ENCODE data around the gene LHPP. TPM values are rescaled to one million over a fixed set of nuclear protein-coding genes. Genes with fewer than 3 reads are reported as not detected.

LHPP gene
- total RNA-seq, 4 donors from 2014 or later: 20.3 to 116 (median 22.4) TPM

GRCh38 chr10:124594240-124594639 lies 132.6 kb downstream of the LHPP start:
- Histone ChIP-seq H3K4me3 (no peak overlapping the region), H3K9me3 (no peaks in the 10 kb centered on the region), H3K36me3 (no peaks in the 10 kb centered on the region), H3K27me3 (no peaks in the 10 kb centered on the region), H3K27ac (no peak overlapping the region), H3K4me1 (peaks cover 2 to 6% (median 4%) of the 10 kb centered on the region in 4 donors)
- TF ChIP-seq POLR2A (IDR thresholded peaks at IDR 0.05): no peak
- TF ChIP-seq POLR2AphosphoS5 (IDR thresholded peaks at IDR 0.05): no peak
- 93% methylated on average over 6 of the region's 6 CpGs for WGBS, 2 donors (ENCODE audit: low coverage in 1 of 2)
- intact Hi-C loops (cut with DNase I; ENCODE audit: low total_unique reads): loop anchor here (10.0 kb wide), 1 partner anchor 1481 kb away; no protein-coding TSS in a partner anchor
- no peak for DNase-seq
- in situ Hi-C loops (cut with MboI; ENCODE audit: low pct_ligation_motif_present in 1 of 4, low pct_unique_long_range_greater_than_20kb in 1 of 4, low sequenced_read_pairs in 3 of 4): no loop called here

- H3K36me3 ChIP-seq: no peaks in the 10 kb centered on the region
- H3K27ac ChIP-seq: no peak overlapping the region
- H3K4me3 ChIP-seq: no peak overlapping the region
- intact Hi-C loops (cut with DNase I; ENCODE audit: low total_unique reads) (loop anchor here (10.0 kb wide), 1 partner anchor 1479 kb away; no protein-coding TSS in a partner anchor), in situ Hi-C loops (cut with MboI; ENCODE audit: low pct_ligation_motif_present in 1 of 4, low pct_unique_long_range_greater_than_20kb in 1 of 4, low sequenced_read_pairs in 3 of 4) (no loop called here)
- no peaks in the 10 kb centered on the region for H3K9me3 ChIP-seq
- H3K27me3 ChIP-seq: no peaks in the 10 kb centered on the region
- 87 to 100% methylated on average over 1 to 9 of the region's 9 CpGs for WGBS, 2 donors (ENCODE audit: low coverage in 1 of 2)
- H3K4me1 ChIP-seq: peaks cover 0 to 2% (median 0%) of the 10 kb centered on the region in 4 donors
- peak; percentile 2 for DNase-seq
- no peak for TF ChIP-seq POLR2A (IDR thresholded peaks at IDR 0.05)
- TF ChIP-seq CTCF (IDR thresholded peaks at IDR 0.05): no peak
- no peak for TF ChIP-seq POLR2AphosphoS5 (IDR thresholded peaks at IDR 0.05)
- no peak for TF ChIP-seq EP300 (IDR thresholded peaks at IDR 0.05; ENCODE audit: low read depth)
These were observed 133.7 kb downstream of the LHPP start for GRCh38 chr10:124595143-124595883.

GRCh38 chr10:124596116-124596785 lies 134.6 kb downstream of the LHPP start:
- WGBS, 2 donors (ENCODE audit: low coverage in 1 of 2): 85% methylated on average over 18 of the region's 18 CpGs; no CpG with 5 or more reads in 1 of the 2 donors
- in situ Hi-C loops (cut with MboI; ENCODE audit: low pct_ligation_motif_present in 1 of 4, low pct_unique_long_range_greater_than_20kb in 1 of 4, low sequenced_read_pairs in 3 of 4): no loop called here

More at GRCh38 chr10:124596116-124596785, 134.6 kb downstream of the LHPP start:
- Histone ChIP-seq H3K4me1 (peaks cover 0 to 2% (median 0%) of the 10 kb centered on the region in 4 donors), H3K4me3 (no peak overlapping the region), H3K27me3 (no peaks in the 10 kb centered on the region), H3K9me3 (no peaks in the 10 kb centered on the region), H3K36me3 (no peaks in the 10 kb centered on the region), H3K27ac (no peak overlapping the region)
- TF ChIP-seq POLR2A (IDR thresholded peaks at IDR 0.05): no peak
- TF ChIP-seq CTCF (IDR thresholded peaks at IDR 0.05): no peak
- no peak for TF ChIP-seq POLR2AphosphoS5 (IDR thresholded peaks at IDR 0.05)
- no peak for TF ChIP-seq EP300 (IDR thresholded peaks at IDR 0.05; ENCODE audit: low read depth)
- DNase-seq: no peak
- intact Hi-C loops (cut with DNase I; ENCODE audit: low total_unique reads): loop anchor here (10.0 kb wide), 1 partner anchor 1479 kb away; no protein-coding TSS in a partner anchor

All from transverse colon (tissue), 4 donors.